HEK293 (cell line): ENCODE results near the gene CANT1.

Experiments
- CTCF ChIA-PET: fragments of 350-600 bp; formaldehyde crosslinking; extraction: SDS; loops from one replicate; lab custom pipeline; 2021; ENCODE audit warnings: antibody characterized with exemption; lab: Yijun Ruan, JAX
- POLR2A ChIA-PET: fragments of 300-600 bp; formaldehyde crosslinking; extraction: SDS; loops from one replicate; lab custom pipeline; 2020; ENCODE audit warnings: antibody characterized with exemption, inconsistent platforms; lab: Yijun Ruan, JAX
- H3K27ac ChIP-seq: fragments of 200-500 bp; sonication (Bioruptor generic); 2 replicates; pipeline ENCODE4 v1.5.1; 2014; ENCODE audit warnings: low read depth, low read length, control low read depth, inconsistent platforms; ENCODE audit errors: extremely low read depth
- H3K36me3 ChIP-seq, 2 experiments: fragments of 200-500 bp in 1 of 2; sonication (Bioruptor generic) in 1 of 2; 1 replicate in 1 of 2; 2 replicates in 1 of 2; pipeline ENCODE4 v1.5.1; 2014 to 2017; ENCODE audit warnings: inconsistent platforms in 2 of 2, low read length in 2 of 2; ENCODE audit not compliant: control insufficient read depth in 2 of 2, insufficient read depth in 1 of 2
- H3K4me1 ChIP-seq: fragments of 200-500 bp; sonication (Bioruptor generic); 2 replicates; pipeline ENCODE4 v1.5.1; 2014; ENCODE audit warnings: mild to moderate bottlenecking, low read length, inconsistent platforms; ENCODE audit not compliant: control insufficient read depth, insufficient read depth
- H3K4me3 ChIP-seq: 2 replicates; pipeline ENCODE4 v1.5.1; 2011; ENCODE audit warnings: low read depth, mild to moderate bottlenecking, control low read depth, low read length, moderate library complexity
- H3K9me3 ChIP-seq: fragments of 200-500 bp; sonication (Bioruptor generic); 2 replicates; pipeline ENCODE4 v1.5.1; 2014; ENCODE audit warnings: low read depth, low read length, inconsistent platforms; ENCODE audit not compliant: control insufficient read depth, insufficient read depth
- GLI2 ChIP-seq: fragments of 450-650 bp; formaldehyde crosslinking; IDR thresholded peaks from 2 replicates; pipeline ENCODE4; 2017; ENCODE audit warnings: missing biosample characterization, missing genetic modification characterization, low read depth, borderline replicate concordance
- SCRT2 ChIP-seq: fragments of 450-650 bp; formaldehyde crosslinking; IDR thresholded peaks from 2 replicates; pipeline ENCODE4 v1.5.1; 2016; ENCODE audit warnings: missing biosample characterization, missing genetic modification characterization
- WT1 ChIP-seq: fragments of 450-650 bp; formaldehyde crosslinking; IDR thresholded peaks from 2 replicates; pipeline ENCODE4 v1.5.1; 2016; ENCODE audit warnings: missing biosample characterization, missing genetic modification characterization
- ZBTB21 ChIP-seq: fragments of 450-650 bp; formaldehyde crosslinking; IDR thresholded peaks from 2 replicates; pipeline ENCODE4 v1.5.1; 2017; ENCODE audit warnings: missing biosample characterization, missing genetic modification characterization
- ZNF132 ChIP-seq: fragments of 450-650 bp; formaldehyde crosslinking; IDR thresholded peaks from 2 replicates; pipeline ENCODE4 v1.5.1; 2017; ENCODE audit warnings: missing biosample characterization, missing genetic modification characterization, borderline replicate concordance
- ZNF133 ChIP-seq: fragments of 450-650 bp; formaldehyde crosslinking; IDR thresholded peaks from 2 replicates; pipeline ENCODE4 v1.5.1; 2016; ENCODE audit warnings: missing biosample characterization, missing genetic modification characterization
- ZNF140 ChIP-seq: fragments of 450-650 bp; formaldehyde crosslinking; IDR thresholded peaks from 2 replicates; pipeline ENCODE4 v1.5.1; 2016; ENCODE audit warnings: missing biosample characterization, missing genetic modification characterization
- ZNF169 ChIP-seq: fragments of 450-650 bp; formaldehyde crosslinking; IDR thresholded peaks from 2 replicates; pipeline ENCODE4 v1.5.1; 2016; ENCODE audit warnings: missing biosample characterization, missing genetic modification characterization
- ZNF239 ChIP-seq: fragments of 450-650 bp; formaldehyde crosslinking; IDR thresholded peaks from 2 replicates; pipeline ENCODE4 v1.5.1; 2016; ENCODE audit warnings: missing biosample characterization, missing genetic modification characterization
- ZNF350 ChIP-seq: fragments of 450-650 bp; formaldehyde crosslinking; IDR thresholded peaks from 2 replicates; pipeline ENCODE4 v1.5.0; 2017; ENCODE audit warnings: missing biosample characterization, mild to moderate bottlenecking, missing genetic modification characterization
- ZNF394 ChIP-seq: fragments of 450-650 bp; formaldehyde crosslinking; IDR thresholded peaks from 2 replicates; pipeline ENCODE4 v1.5.1; 2016; ENCODE audit warnings: missing biosample characterization, missing genetic modification characterization, mild to moderate bottlenecking, moderate library complexity, borderline replicate concordance
- ZNF529 ChIP-seq: fragments of 450-650 bp; formaldehyde crosslinking; IDR thresholded peaks from 2 replicates; pipeline ENCODE4 v1.5.1; 2017; ENCODE audit warnings: missing genetic modification characterization, missing biosample characterization; ENCODE audit not compliant: insufficient replicate concordance
- ZNF600 ChIP-seq: fragments of 450-650 bp; formaldehyde crosslinking; IDR thresholded peaks from 2 replicates; pipeline ENCODE4 v1.5.1; 2016; ENCODE audit warnings: missing biosample characterization, missing genetic modification characterization
- ZSCAN23 ChIP-seq: fragments of 450-650 bp; formaldehyde crosslinking; IDR thresholded peaks from 2 replicates; pipeline ENCODE4 v1.5.1; 2016; ENCODE audit warnings: missing biosample characterization, missing genetic modification characterization
- ZSCAN30 ChIP-seq: fragments of 450-650 bp; IDR thresholded peaks from 2 replicates; pipeline ENCODE4 v1.5.1; 2018; ENCODE audit warnings: missing biosample characterization, mild to moderate bottlenecking, missing genetic modification characterization, moderate library complexity
- TF ChIP-seq, protein P1 (sequence below): fragments of 450-650 bp; formaldehyde crosslinking; IDR thresholded peaks from 2 replicates; pipeline ENCODE4 v1.5.1; 2016; ENCODE audit warnings: missing biosample characterization, missing genetic modification characterization
- TF ChIP-seq, protein P2 (sequence below): fragments of 450-650 bp; formaldehyde crosslinking; IDR thresholded peaks from 2 replicates; pipeline ENCODE4 v1.5.1; 2016; ENCODE audit warnings: missing biosample characterization, missing genetic modification characterization, low read depth
- TF ChIP-seq, protein P3 (sequence below): fragments of 450-650 bp; formaldehyde crosslinking; IDR thresholded peaks from 2 replicates; pipeline ENCODE4 v1.5.1; 2016; ENCODE audit warnings: missing biosample characterization, missing genetic modification characterization
- TF ChIP-seq, protein P4 (sequence below): fragments of 450-650 bp; formaldehyde crosslinking; IDR thresholded peaks from 2 replicates; pipeline ENCODE4 v1.5.1; 2016; ENCODE audit warnings: missing biosample characterization, missing genetic modification characterization

CANT1 gene

DNA sequence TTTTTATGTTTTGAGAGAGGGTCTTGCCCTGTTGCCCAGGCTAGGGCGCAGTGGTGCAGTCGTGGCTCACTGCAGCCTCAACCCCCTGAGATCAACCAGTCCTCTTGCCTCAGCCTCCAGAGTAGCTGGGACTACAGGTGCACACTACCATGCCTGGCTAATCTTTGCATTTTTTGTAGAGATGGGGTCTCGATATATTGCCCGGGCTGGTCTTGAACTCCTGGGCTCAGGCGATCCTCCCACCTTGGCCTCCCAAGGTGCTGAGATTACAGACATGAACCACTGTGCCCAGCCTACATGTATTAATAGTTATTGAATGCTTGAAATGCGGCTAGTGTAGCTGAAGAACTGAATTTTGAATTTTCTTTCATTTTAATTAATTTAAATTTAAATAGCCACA is 26.6 kb upstream of the CANT1 start:
- H3K4me1 ChIP-seq = peaks cover 8% of the 10 kb centered on the region; the same call in 1 of the 2 replicates
- no peak overlapping the region for H3K27ac ChIP-seq
- no peaks in the 10 kb centered on the region for H3K36me3 ChIP-seq
- POLR2A ChIA-PET = interaction anchor here (0.5 to 1.4 kb wide), 2 partner anchors 9 to 170 kb away, joined by 3 to 4 read pairs; no protein-coding TSS in a partner anchor
- TF ChIP-seq, protein P1, sequence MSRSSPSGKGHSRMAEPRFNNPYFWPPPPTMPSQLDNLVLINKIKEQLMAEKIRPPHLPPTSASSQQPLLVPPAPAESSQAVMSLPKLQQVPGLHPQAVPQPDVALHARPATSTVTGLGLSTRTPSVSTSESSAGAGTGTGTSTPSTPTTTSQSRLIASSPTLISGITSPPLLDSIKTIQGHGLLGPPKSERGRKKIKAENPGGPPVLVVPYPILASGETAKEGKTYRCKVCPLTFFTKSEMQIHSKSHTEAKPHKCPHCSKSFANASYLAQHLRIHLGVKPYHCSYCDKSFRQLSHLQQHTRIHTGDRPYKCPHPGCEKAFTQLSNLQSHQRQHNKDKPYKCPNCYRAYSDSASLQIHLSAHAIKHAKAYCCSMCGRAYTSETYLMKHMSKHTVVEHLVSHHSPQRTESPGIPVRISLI = no peak
- TF ChIP-seq WT1 (tag by site-specific recombination) (no peak), ZNF239 (no peak)
- TF ChIP-seq, protein P2, sequence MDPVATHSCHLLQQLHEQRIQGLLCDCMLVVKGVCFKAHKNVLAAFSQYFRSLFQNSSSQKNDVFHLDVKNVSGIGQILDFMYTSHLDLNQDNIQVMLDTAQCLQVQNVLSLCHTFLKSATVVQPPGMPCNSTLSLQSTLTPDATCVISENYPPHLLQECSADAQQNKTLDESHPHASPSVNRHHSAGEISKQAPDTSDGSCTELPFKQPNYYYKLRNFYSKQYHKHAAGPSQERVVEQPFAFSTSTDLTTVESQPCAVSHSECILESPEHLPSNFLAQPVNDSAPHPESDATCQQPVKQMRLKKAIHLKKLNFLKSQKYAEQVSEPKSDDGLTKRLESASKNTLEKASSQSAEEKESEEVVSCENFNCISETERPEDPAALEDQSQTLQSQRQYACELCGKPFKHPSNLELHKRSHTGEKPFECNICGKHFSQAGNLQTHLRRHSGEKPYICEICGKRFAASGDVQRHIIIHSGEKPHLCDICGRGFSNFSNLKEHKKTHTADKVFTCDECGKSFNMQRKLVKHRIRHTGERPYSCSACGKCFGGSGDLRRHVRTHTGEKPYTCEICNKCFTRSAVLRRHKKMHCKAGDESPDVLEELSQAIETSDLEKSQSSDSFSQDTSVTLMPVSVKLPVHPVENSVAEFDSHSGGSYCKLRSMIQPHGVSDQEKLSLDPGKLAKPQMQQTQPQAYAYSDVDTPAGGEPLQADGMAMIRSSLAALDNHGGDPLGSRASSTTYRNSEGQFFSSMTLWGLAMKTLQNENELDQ (tag by site-specific recombination) = no peak
- TF ChIP-seq, protein P3, sequence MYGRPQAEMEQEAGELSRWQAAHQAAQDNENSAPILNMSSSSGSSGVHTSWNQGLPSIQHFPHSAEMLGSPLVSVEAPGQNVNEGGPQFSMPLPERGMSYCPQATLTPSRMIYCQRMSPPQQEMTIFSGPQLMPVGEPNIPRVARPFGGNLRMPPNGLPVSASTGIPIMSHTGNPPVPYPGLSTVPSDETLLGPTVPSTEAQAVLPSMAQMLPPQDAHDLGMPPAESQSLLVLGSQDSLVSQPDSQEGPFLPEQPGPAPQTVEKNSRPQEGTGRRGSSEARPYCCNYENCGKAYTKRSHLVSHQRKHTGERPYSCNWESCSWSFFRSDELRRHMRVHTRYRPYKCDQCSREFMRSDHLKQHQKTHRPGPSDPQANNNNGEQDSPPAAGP (tag by site-specific recombination) = no peak
- TF ChIP-seq, all 188 proteins: peak for 0
- CTCF ChIA-PET = interaction anchor here (0.6 to 7.5 kb wide), 11 partner anchors 9 to 356 kb away, joined by 3 to 119 read pairs (median 4); no protein-coding TSS in a partner anchor
- H3K4me3 ChIP-seq = no peak overlapping the region
- H3K9me3 ChIP-seq = no peaks in the 10 kb centered on the region

DNA sequence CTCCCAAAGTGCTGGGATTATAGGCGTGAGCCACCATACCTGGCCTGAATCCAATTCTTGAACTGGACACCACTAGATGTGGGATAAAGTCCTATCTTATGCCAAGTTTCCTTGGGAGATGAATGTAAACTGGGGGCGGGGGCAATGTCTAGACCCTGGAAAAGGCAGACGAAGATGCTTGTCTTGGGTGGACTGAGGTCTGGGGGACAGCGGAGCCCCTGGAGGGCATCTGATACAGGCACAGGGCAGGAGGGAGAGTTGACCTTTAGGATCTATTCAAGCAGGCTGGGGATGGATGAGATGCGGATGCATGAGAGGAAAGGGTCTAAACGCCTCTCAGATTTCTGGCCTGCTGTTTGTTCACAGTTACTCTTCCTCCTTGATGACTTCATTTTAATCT is 26.1 kb upstream of the CANT1 start:
- Histone ChIP-seq H3K4me1 (peaks cover 8% of the 10 kb centered on the region; the same call in 1 of the 2 replicates), H3K4me3 (no peak overlapping the region), H3K27ac (no peak overlapping the region), H3K9me3 (no peaks in the 10 kb centered on the region), H3K36me3 (no peaks in the 10 kb centered on the region)
- POLR2A ChIA-PET = interaction anchor here (0.5 to 1.4 kb wide), 2 partner anchors 9 to 170 kb away, joined by 3 to 4 read pairs; no protein-coding TSS in a partner anchor
- CTCF ChIA-PET = interaction anchor here (0.7 to 7.5 kb wide), 8 partner anchors 9 to 51 kb away, joined by 3 to 119 read pairs (median 4); no protein-coding TSS in a partner anchor
- TF ChIP-seq ZNF350 (no peak), ZNF132 (tag by site-specific recombination) (no peak), ZNF529 (tag by site-specific recombination) (no peak), ZNF600 (tag by site-specific recombination) (no peak), ZSCAN23 (tag by site-specific recombination) (no peak), SCRT2 (tag by site-specific recombination) (no peak), ZNF169 (no peak), ZSCAN30 (tag by site-specific recombination) (no peak), ZNF394 (tag by site-specific recombination) (no peak), ZNF140 (no peak), GLI2 (no peak), ZBTB21 (tag by site-specific recombination) (no peak), ZNF133 (tag by site-specific recombination) (no peak)
- TF ChIP-seq, protein P4, sequence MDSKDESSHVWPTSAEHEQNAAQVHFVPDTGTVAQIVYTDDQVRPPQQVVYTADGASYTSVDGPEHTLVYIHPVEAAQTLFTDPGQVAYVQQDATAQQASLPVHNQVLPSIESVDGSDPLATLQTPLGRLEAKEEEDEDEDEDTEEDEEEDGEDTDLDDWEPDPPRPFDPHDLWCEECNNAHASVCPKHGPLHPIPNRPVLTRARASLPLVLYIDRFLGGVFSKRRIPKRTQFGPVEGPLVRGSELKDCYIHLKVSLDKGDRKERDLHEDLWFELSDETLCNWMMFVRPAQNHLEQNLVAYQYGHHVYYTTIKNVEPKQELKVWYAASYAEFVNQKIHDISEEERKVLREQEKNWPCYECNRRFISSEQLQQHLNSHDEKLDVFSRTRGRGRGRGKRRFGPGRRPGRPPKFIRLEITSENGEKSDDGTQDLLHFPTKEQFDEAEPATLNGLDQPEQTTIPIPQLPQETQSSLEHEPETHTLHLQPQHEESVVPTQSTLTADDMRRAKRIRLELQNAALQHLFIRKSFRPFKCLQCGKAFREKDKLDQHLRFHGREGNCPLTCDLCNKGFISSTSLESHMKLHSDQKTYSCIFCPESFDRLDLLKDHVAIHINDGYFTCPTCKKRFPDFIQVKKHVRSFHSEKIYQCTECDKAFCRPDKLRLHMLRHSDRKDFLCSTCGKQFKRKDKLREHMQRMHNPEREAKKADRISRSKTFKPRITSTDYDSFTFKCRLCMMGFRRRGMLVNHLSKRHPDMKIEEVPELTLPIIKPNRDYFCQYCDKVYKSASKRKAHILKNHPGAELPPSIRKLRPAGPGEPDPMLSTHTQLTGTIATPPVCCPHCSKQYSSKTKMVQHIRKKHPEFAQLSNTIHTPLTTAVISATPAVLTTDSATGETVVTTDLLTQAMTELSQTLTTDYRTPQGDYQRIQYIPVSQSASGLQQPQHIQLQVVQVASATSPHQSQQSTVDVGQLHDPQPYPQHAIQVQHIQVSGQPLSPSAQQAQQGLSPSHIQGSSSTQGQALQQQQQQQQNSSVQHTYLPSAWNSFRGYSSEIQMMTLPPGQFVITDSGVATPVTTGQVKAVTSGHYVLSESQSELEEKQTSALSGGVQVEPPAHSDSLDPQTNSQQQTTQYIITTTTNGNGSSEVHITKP (tag by site-specific recombination) = no peak
